OCI-LY1 (cell line): ENCODE data around the gene LIPT2.

Source experiments
- H2AFZ ChIP-seq: fragments of 200-600 bp; sonication (generic), shearing (Covaris generic); 2 replicates; pipeline ENCODE4 v1.6.0; 2014; ENCODE audit warnings: antibody characterized with exemption, mild to moderate bottlenecking, low read length
- H3F3A ChIP-seq: fragments of 200-600 bp; sonication (generic), shearing (Covaris generic); 2 replicates; pipeline ENCODE4 v1.6.0; 2014; ENCODE audit warnings: mild to moderate bottlenecking, antibody characterized with exemption, low read length, moderate library complexity; ENCODE audit not compliant: insufficient read depth
- H3K27ac ChIP-seq: fragments of 200-600 bp; sonication (generic); 2 replicates; pipeline ENCODE4 v1.5.1; 2014; ENCODE audit warnings: low read length, mixed run types, mild to moderate bottlenecking, low read depth; ENCODE audit not compliant: poor library complexity, severe bottlenecking
- H3K27me3 ChIP-seq: fragments of 200-600 bp; sonication (generic); 2 replicates; pipeline ENCODE4 v1.6.0; 2014; ENCODE audit warnings: antibody characterized with exemption, mild to moderate bottlenecking, low read length, moderate library complexity; ENCODE audit not compliant: insufficient read depth
- H3K36me3 ChIP-seq: fragments of 200-600 bp; sonication (generic); 2 replicates; pipeline ENCODE4 v1.6.1; 2014; ENCODE audit warnings: mild to moderate bottlenecking, antibody characterized with exemption, low read length, moderate library complexity, mixed read lengths; ENCODE audit not compliant: insufficient read depth
- H3K4me1 ChIP-seq: fragments of 200-600 bp; sonication (generic); 2 replicates; pipeline ENCODE4 v1.5.1; 2014; ENCODE audit warnings: mild to moderate bottlenecking, low read length, moderate library complexity; ENCODE audit not compliant: insufficient read depth, severe bottlenecking
- H3K4me2 ChIP-seq: fragments of 200-600 bp; sonication (generic), shearing (Covaris generic); 2 replicates; pipeline ENCODE4 v1.6.1; 2014; ENCODE audit warnings: low read length
- H3K4me3 ChIP-seq: fragments of 200-600 bp; sonication (generic); 2 replicates; pipeline ENCODE4 v1.5.1; 2014; ENCODE audit warnings: low read length, low read depth, mild to moderate bottlenecking, mixed read lengths; ENCODE audit not compliant: poor library complexity, severe bottlenecking
- H3K79me2 ChIP-seq: fragments of 200-600 bp; shearing (Covaris generic); 2 replicates; pipeline ENCODE4 v1.6.1; 2016; ENCODE audit warnings: mixed run types, low read length, mixed read lengths; ENCODE audit not compliant: insufficient read depth
- H3K9ac ChIP-seq: fragments of 200-600 bp; sonication (generic), shearing (Covaris generic); 2 replicates; pipeline ENCODE4 v1.6.1; 2014; ENCODE audit warnings: mild to moderate bottlenecking, low read length, mixed read lengths
- H3K9me2 ChIP-seq: fragments of 200-600 bp; sonication (generic), shearing (Covaris generic); 2 replicates; pipeline ENCODE4 v1.6.1; 2014; ENCODE audit warnings: low read depth, mild to moderate bottlenecking, low read length, mixed read lengths
- H3K9me3 ChIP-seq: fragments of 200-600 bp; shearing (Covaris generic); 2 replicates; pipeline ENCODE4 v1.6.1; 2014; ENCODE audit warnings: low read length, mixed read lengths
- H4K20me1 ChIP-seq: fragments of 200-600 bp; sonication (generic), shearing (Covaris generic); 2 replicates; pipeline ENCODE4 v1.6.0; 2016; ENCODE audit warnings: mild to moderate bottlenecking, low read length; ENCODE audit not compliant: insufficient read depth
- CTCF ChIP-seq: fragments of 200-600 bp; sonication (generic), shearing (Covaris generic); IDR thresholded peaks from 2 replicates; pipeline ENCODE4 v1.5.1; 2017; ENCODE audit warnings: mild to moderate bottlenecking, antibody characterized with exemption, low read length, moderate library complexity, mixed read lengths
- EZH2 ChIP-seq: fragments of 200-600 bp; sonication (generic), shearing (Covaris generic); IDR thresholded peaks from 2 replicates; pipeline ENCODE4 v1.8.0; 2017; ENCODE audit warnings: borderline replicate concordance, mixed run types, mild to moderate bottlenecking, antibody characterized with exemption, low read length, moderate library complexity, mixed read lengths

The LIPT2 gene

GRCh38 chr11:74462631-74463030 is 30.9 kb downstream of the LIPT2 start:
- H3K4me2 ChIP-seq = no peak overlapping the region
- H3K4me3 ChIP-seq = no peak overlapping the region
- no peak overlapping the region for H3K9ac ChIP-seq
- H3F3A ChIP-seq = no peaks in the 10 kb centered on the region
- H2AFZ ChIP-seq = no peak overlapping the region
- H3K27ac ChIP-seq = no peak overlapping the region
- no peaks in the 10 kb centered on the region for H3K9me2 ChIP-seq
- H3K36me3 ChIP-seq = no peaks in the 10 kb centered on the region
- H4K20me1 ChIP-seq = no peaks in the 10 kb centered on the region
- H3K27me3 ChIP-seq = no peaks in the 10 kb centered on the region
- H3K9me3 ChIP-seq = no peaks in the 10 kb centered on the region
- H3K79me2 ChIP-seq = no peaks in the 10 kb centered on the region
- TF ChIP-seq EZH2 = no peak
- no peak for TF ChIP-seq CTCF
- no peaks in the 10 kb centered on the region for H3K4me1 ChIP-seq

GRCh38 chr11:74462009-74462408 is 31.5 kb downstream of the LIPT2 start:
- H2AFZ ChIP-seq = no peak overlapping the region
- no peak overlapping the region for H3K4me2 ChIP-seq
- no peaks in the 10 kb centered on the region for H3K79me2 ChIP-seq
- H4K20me1 ChIP-seq = no peaks in the 10 kb centered on the region
- no peak overlapping the region for H3K4me3 ChIP-seq
- H3K9me3 ChIP-seq = no peaks in the 10 kb centered on the region
- no peaks in the 10 kb centered on the region for H3F3A ChIP-seq
- H3K9me2 ChIP-seq = no peaks in the 10 kb centered on the region
- H3K27ac ChIP-seq = no peak overlapping the region
- no peak for TF ChIP-seq EZH2
- TF ChIP-seq CTCF = no peak
- no peaks in the 10 kb centered on the region for H3K27me3 ChIP-seq
- no peaks in the 10 kb centered on the region for H3K4me1 ChIP-seq
- no peaks in the 10 kb centered on the region for H3K36me3 ChIP-seq
- no peak overlapping the region for H3K9ac ChIP-seq

- no peaks in the 10 kb centered on the region for H3K27me3 ChIP-seq
- no peak overlapping the region for H3K4me2 ChIP-seq
- no peaks in the 10 kb centered on the region for H3K36me3 ChIP-seq
- H3K9ac ChIP-seq = no peak overlapping the region
- H2AFZ ChIP-seq = no peak overlapping the region
- H3K4me1 ChIP-seq = no peaks in the 10 kb centered on the region
- H3K79me2 ChIP-seq = no peaks in the 10 kb centered on the region
- TF ChIP-seq EZH2 (no peak), CTCF (no peak)
- no peaks in the 10 kb centered on the region for H3K9me3 ChIP-seq
- no peaks in the 10 kb centered on the region for H3K9me2 ChIP-seq
- no peak overlapping the region for H3K4me3 ChIP-seq
- no peak overlapping the region for H3K27ac ChIP-seq
- H3F3A ChIP-seq = no peaks in the 10 kb centered on the region
- no peaks in the 10 kb centered on the region for H4K20me1 ChIP-seq
These were observed 32.9 kb downstream of the LIPT2 start for GRCh38 chr11:74460481-74461154.
